CD4-positive, alpha-beta T cell treated with Interleukin-21 for 1 hour (primary cell): ENCODE measurements around the gene ZBTB20.

Source experiments
- DNase-seq: peaks from one replicate; pipeline ENCODE4 v3.0.0-alpha.2; 2020

Gene ZBTB20

GRCh38 chr3:114498539-114499370 is 648.3 kb downstream of the ZBTB20 start:
- DNase-seq: no peak

- no peak for DNase-seq
Measured at GRCh38 chr3:114496874-114497273, 650.2 kb downstream of the ZBTB20 start.

GRCh38 chr3:114496466-114496865 is 650.6 kb downstream of the ZBTB20 start:
- DNase-seq: no peak

- DNase-seq: no peak
Measured at GRCh38 chr3:114496021-114496434, 651.1 kb downstream of the ZBTB20 start.

- DNase-seq: no peak
Measured at GRCh38 chr3:114494498-114494897, 652.6 kb downstream of the ZBTB20 start.

- DNase-seq: no peak
Measured at GRCh38 chr3:114490829-114491228, 656.3 kb downstream of the ZBTB20 start.

- no peak for DNase-seq
Measured at GRCh38 chr3:114487502-114487901, 659.6 kb downstream of the ZBTB20 start.

- DNase-seq: no peak
Measured at GRCh38 chr3:114484919-114485318, 662.2 kb downstream of the ZBTB20 start.

- DNase-seq: no peak
Measured at GRCh38 chr3:114481113-114481512, 666.0 kb downstream of the ZBTB20 start.

GRCh38 chr3:114480442-114480841 is 666.6 kb downstream of the ZBTB20 start:
- DNase-seq: no peak

- DNase-seq: no peak
Measured at GRCh38 chr3:114478801-114479200, 668.3 kb downstream of the ZBTB20 start.

- DNase-seq: no peak
Measured at GRCh38 chr3:114476511-114476910, 670.6 kb downstream of the ZBTB20 start.

GRCh38 chr3:114471478-114471877 is 675.6 kb downstream of the ZBTB20 start:
- DNase-seq: no peak

GRCh38 chr3:114469070-114469469 is 678.0 kb downstream of the ZBTB20 start:
- DNase-seq: no peak

GRCh38 chr3:114466816-114467215 is 680.3 kb downstream of the ZBTB20 start:
- no peak for DNase-seq

- no peak for DNase-seq
Measured at GRCh38 chr3:114466251-114466650, 680.8 kb downstream of the ZBTB20 start.

GRCh38 chr3:114464548-114464947 is 682.5 kb downstream of the ZBTB20 start:
- DNase-seq: no peak

GRCh38 chr3:114462750-114463149 is 684.3 kb downstream of the ZBTB20 start:
- no peak for DNase-seq

GRCh38 chr3:114460459-114460858 is 686.6 kb downstream of the ZBTB20 start:
- DNase-seq: no peak

- no peak for DNase-seq
Measured at GRCh38 chr3:114456742-114457141, 690.3 kb downstream of the ZBTB20 start.

GRCh38 chr3:114455432-114455831 is 691.7 kb downstream of the ZBTB20 start:
- no peak for DNase-seq

- peak; percentile 8 for DNase-seq
Measured at GRCh38 chr3:114454551-114455251, 692.4 kb downstream of the ZBTB20 start.

GRCh38 chr3:114453361-114453780 is 693.7 kb downstream of the ZBTB20 start:
- DNase-seq: no peak

GRCh38 chr3:114452937-114453336 is 694.2 kb downstream of the ZBTB20 start:
- DNase-seq: no peak
